GM12874 (cell line): Measurements from ENCODE around the gene PMIS2.

ENCODE experiments used
- TF ChIP-seq, protein P1 (sequence below): IDR thresholded peaks from 2 replicates; pipeline ENCODE4 v1.5.1; 2011; ENCODE audit warnings: low read depth, mild to moderate bottlenecking, control low read depth, low read length, moderate library complexity; ENCODE audit not compliant: insufficient read depth

PMIS2 gene

DNA sequence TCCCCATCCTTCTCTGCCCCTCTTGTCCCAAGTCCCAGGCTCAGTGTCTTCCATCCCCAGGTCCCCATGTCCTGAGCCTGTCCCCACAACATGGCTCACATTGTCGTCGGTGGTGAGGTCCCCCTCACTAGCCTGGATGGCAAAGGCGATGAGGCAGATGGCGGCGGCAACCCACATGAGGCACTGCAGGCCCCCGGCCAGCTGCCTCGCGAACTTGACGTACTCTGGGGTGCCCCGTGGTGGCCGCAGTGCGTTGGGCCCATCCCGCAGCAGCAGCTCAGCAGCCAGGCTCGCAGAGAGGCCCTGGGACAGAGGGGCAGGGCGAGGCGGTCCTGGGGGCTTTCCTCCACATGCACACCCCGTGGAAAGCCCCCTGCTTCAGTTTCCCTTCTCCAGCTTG lies 23.6 kb upstream of the PMIS2 start:
- TF ChIP-seq, protein P1, sequence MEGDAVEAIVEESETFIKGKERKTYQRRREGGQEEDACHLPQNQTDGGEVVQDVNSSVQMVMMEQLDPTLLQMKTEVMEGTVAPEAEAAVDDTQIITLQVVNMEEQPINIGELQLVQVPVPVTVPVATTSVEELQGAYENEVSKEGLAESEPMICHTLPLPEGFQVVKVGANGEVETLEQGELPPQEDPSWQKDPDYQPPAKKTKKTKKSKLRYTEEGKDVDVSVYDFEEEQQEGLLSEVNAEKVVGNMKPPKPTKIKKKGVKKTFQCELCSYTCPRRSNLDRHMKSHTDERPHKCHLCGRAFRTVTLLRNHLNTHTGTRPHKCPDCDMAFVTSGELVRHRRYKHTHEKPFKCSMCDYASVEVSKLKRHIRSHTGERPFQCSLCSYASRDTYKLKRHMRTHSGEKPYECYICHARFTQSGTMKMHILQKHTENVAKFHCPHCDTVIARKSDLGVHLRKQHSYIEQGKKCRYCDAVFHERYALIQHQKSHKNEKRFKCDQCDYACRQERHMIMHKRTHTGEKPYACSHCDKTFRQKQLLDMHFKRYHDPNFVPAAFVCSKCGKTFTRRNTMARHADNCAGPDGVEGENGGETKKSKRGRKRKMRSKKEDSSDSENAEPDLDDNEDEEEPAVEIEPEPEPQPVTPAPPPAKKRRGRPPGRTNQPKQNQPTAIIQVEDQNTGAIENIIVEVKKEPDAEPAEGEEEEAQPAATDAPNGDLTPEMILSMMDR = no peak

DNA sequence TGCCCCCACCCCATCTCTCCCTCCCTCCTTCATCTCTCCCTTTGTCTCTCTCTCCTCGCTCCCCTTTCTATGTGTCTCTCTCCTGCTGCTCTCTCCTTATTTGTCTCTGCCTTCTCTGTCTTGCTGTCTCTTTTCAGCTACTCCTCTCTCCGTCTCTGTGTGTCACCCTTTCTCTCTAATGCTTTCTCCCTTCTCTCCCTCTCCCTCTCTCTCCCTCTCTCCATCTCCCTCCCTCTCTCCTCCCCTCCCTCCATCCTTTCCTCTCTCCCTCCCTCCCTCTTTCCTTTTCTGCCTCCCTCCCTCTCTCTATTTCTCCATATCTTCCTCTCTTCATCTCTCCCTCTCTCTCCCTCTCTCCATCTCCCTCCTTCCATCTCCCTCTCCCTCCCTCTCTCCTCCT lies 23.2 kb upstream of the PMIS2 start:
- TF ChIP-seq, protein P1 = no peak

DNA sequence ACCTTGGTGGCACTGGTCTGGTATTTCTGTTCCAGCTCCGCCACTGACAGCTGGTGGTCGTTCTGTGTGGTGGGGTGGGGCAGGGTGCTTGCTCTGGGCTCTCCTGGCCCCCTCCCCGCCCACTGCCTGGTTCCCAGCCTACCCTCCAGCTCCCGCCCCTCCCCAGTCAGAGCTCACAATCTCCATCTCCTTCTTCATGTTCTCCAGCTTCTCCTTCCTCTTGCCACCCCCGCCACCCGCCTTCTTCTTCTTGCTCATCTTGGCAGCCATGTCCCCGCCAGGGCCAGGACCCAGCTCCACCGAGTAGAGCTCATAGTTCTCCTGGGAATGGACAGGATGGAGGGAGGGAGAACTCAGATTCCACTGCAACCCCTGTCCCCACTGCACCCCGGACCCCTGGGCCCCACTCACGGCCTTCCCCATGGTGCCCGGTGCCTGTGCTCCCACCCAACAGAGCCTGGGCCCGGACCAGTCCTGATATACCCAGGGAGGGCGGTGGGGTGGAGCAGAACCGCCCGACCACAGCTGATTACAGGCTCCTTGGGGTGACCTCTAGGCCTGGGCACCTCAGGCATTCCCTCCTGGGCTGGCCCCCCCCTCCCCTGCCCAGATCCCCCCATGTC lies 22.7 kb upstream of the PMIS2 start, which contains the start of gene ATP4A:
Gene ATP4A (minus strand): TSS at position 452 of the 623 bp plus-strand sequence. CDS start 29 bp downstream, at position 423.
- TF ChIP-seq, protein P1 = no peak

DNA sequence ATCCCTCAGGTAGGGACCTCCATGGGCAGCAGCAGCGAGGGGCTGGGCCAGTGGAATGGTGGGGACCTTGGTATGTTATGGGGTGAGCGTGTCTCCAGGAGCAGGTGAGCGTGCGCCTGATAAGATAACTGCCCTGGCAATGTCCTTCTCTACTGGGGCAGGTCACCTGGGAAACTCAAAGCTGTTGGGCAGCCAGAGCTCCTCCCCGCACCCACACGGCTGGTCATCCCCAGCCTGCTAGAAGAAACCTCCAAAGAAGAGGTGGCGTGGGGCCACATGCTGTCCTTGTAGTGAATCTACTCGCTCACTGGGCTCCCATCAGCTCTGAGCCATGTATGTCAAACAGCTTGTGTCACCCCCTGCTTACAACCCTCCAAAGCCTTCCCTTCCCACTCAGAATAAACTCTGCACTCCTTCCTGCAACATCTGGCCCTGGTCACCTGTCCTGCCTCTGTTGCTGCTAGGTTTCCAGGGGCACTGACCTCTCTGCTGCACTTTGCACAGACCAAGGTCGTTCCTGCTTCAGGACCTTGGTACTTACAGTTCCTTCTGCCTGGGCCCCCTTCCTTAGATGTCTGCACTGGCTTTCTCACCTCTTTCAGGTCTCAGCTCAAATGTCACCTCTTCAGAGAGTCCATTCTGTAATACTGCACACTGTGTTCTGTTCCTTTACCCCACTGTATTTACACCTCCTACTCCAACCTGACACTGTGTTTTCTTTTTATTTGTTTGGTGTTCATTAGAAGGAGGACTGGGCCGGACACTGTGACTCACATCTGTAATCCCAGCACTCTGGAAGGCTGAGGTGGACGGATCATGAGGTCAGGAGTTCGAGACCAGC lies 20.7 kb upstream of the PMIS2 start:
- TF ChIP-seq, protein P1 = no peak

DNA sequence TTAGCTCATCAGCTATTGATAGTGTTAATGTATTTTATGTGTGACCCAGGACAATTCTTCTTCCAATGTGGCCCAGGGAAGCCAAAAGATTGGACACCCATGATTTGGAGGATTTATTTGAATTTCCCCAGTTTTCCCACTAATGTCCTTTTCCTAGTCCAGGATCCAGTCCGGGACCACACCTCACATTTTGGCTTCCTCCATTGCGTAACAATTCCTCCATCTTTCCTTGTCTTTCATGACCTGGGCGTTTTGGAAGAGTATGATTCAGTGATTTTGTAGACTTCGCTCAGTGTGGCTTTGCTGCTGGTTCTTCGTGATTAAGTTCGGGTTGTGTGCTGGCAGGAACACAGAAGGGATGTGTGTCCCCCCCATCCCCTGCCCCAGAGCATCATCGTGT lies 19.2 kb upstream of the PMIS2 start:
- TF ChIP-seq, protein P1 = no peak

DNA sequence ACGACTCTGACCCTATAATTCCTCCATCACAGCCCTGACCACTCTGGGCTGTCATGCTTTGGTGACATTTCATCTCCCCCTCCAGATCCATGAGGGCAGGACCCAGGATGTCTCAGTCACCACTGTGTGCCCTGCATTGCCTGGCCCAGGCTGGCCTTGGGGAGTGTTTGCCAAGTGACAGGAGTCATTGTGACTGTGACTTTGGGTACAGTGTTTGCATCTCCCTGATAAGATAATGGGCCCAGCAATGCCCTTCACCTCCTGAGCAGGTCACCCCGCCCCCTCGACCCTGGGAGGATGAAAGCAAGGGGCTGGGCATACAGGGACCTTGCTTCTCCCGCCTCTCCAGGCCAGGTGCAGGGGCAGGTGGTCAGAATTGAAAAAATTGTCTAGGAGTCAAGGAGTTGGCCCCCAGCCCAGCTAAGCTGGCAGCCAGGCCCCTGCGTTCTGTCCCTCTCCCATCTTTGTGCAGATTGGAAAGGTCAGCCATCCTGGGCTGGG lies 16.6 kb upstream of the PMIS2 start:
- TF ChIP-seq, protein P1 = no peak

DNA sequence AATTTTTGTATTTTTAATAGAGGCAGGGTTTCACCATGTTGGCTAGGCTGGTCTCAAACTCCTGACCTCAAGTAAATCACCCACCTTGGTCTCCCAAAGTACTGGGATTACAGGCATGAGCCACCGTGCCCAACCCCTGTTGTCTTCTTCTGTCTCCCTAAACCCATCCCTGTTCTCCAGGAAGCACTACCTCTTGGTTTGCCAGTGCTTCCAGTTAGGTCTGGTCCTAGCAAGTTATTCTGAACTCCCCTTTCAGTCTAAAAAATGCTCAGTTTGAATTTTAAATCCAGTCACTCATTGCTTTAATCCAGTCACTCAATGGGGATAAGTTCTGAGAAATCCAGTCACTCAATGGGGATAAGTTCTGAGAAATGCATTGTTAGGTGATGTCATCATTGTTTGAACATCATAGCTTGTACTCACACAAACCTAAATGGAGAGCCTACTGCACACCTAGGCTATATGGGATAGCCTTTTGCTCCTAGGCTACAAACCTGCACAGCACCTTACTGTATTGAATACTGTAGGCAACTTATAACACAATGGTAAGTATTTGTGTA lies 14.5 kb upstream of the PMIS2 start:
- TF ChIP-seq, protein P1 = no peak
